Measurements from ENCODE around the gene TRIM13.
"Not testable (repeated sequence)": the region's sequence is repeated elsewhere in the genome, so short reads cannot be mapped to it uniquely, and the experiment has no call there.

- TF ChIP-seq, protein P1, sequence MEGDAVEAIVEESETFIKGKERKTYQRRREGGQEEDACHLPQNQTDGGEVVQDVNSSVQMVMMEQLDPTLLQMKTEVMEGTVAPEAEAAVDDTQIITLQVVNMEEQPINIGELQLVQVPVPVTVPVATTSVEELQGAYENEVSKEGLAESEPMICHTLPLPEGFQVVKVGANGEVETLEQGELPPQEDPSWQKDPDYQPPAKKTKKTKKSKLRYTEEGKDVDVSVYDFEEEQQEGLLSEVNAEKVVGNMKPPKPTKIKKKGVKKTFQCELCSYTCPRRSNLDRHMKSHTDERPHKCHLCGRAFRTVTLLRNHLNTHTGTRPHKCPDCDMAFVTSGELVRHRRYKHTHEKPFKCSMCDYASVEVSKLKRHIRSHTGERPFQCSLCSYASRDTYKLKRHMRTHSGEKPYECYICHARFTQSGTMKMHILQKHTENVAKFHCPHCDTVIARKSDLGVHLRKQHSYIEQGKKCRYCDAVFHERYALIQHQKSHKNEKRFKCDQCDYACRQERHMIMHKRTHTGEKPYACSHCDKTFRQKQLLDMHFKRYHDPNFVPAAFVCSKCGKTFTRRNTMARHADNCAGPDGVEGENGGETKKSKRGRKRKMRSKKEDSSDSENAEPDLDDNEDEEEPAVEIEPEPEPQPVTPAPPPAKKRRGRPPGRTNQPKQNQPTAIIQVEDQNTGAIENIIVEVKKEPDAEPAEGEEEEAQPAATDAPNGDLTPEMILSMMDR (conservative IDR thresholded peaks at IDR 0.05), result not testable (repeated sequence)
- TF ChIP-seq ZFX (IDR thresholded peaks at IDR 0.05), result not testable (repeated sequence)
Observed at GRCh38 chr13:50062336-50062735, 65.5 kb downstream of the TRIM13 start.

Data from C4-2B (cell line).